Smooth muscle cell (in vitro differentiated cells): ENCODE measurements around the gene GTPBP8. TPM values are rescaled to one million over a fixed set of nuclear protein-coding genes. Genes with fewer than 3 reads are reported as not detected.

ENCODE experiments used
- DNase-seq: peaks from one replicate; lab custom pipeline; 2025; ENCODE audit not compliant: unreplicated experiment; lab: John Stamatoyannopoulos, UW
- H2AFZ ChIP-seq: fragments of 200-600 bp; sonication (generic); 2 replicates; pipeline ENCODE4 v1.6.0; 2016; ENCODE audit warnings: antibody characterized with exemption, low read depth, mild to moderate bottlenecking
- H3F3A ChIP-seq: fragments of 200-600 bp; sonication (generic); 2 replicates; pipeline ENCODE4 v1.6.0; 2017; ENCODE audit warnings: antibody characterized with exemption, low read depth
- H3K27ac ChIP-seq: fragments of 200-600 bp; sonication (generic); 2 replicates; pipeline ENCODE4 v1.5.1; 2016; ENCODE audit warnings: low read depth, mild to moderate bottlenecking
- H3K27me3 ChIP-seq: fragments of 200-600 bp; sonication (generic); 2 replicates; pipeline ENCODE4 v1.6.1; 2016; ENCODE audit warnings: low read depth, mild to moderate bottlenecking
- H3K36me3 ChIP-seq: fragments of 200-600 bp; sonication (generic); 2 replicates; pipeline ENCODE4 v1.5.1; 2016; ENCODE audit warnings: low read depth
- H3K4me1 ChIP-seq: fragments of 200-600 bp; sonication (generic); 2 replicates; pipeline ENCODE4 v1.5.1; 2016; ENCODE audit warnings: low read depth
- H3K4me2 ChIP-seq: fragments of 200-600 bp; sonication (generic); 2 replicates; pipeline ENCODE4 v1.6.0; 2016; ENCODE audit warnings: mild to moderate bottlenecking
- H3K4me3 ChIP-seq: fragments of 200-600 bp; sonication (generic); 2 replicates; pipeline ENCODE4 v1.5.1; 2016; ENCODE audit warnings: mild to moderate bottlenecking
- H3K79me2 ChIP-seq: fragments of 200-600 bp; sonication (generic); 2 replicates; pipeline ENCODE4 v1.6.0; 2016; ENCODE audit warnings: low read depth, mild to moderate bottlenecking
- H3K9ac ChIP-seq: fragments of 200-600 bp; sonication (generic); 2 replicates; pipeline ENCODE4 v1.6.0; 2016; ENCODE audit warnings: low read depth
- H3K9me3 ChIP-seq: fragments of 200-600 bp; sonication (generic); replicated peaks from 2 replicates; pipeline ENCODE4 v1.5.1; 2016; ENCODE audit warnings: low read depth
- H4K20me1 ChIP-seq: fragments of 200-600 bp; sonication (generic); 2 replicates; pipeline ENCODE4 v1.6.0; 2016; ENCODE audit warnings: low read depth
- CTCF ChIP-seq: fragments of 200-600 bp; sonication (generic); IDR thresholded peaks from 2 replicates; pipeline ENCODE4 v1.5.1; 2017; ENCODE audit warnings: borderline replicate concordance, mild to moderate bottlenecking, antibody characterized with exemption; ENCODE audit not compliant: insufficient read depth, poor library complexity, severe bottlenecking
- WGBS: methylation state at CpG from one replicate; pipeline ENCODE4 v1.1.7; 2016; ENCODE audit warnings: low lambda C conversion rate; 5-methylcytosine and 5-hydroxymethylcytosine counted together
- polyA plus RNA-seq: library from polyadenylated mRNA; unstranded; fragments of >200 nt; fragmentation: Nextera tagmentation; extraction: Ambion mirVana; gene quantifications from 2 replicates; pipeline ENCODE4 v1.2.1, GENCODE V29; 2016
- total RNA-seq: library from RNA; depleted of rRNA; stranded (reverse); fragments of >200 nt; gene quantifications from 2 replicates; pipeline ENCODE4 v1.2.3, GENCODE V29; 2014

The GTPBP8 gene
- total and polyA plus RNA-seq, 2 experiments from 2014 or later = 10.2 to 21.5 TPM

DNA sequence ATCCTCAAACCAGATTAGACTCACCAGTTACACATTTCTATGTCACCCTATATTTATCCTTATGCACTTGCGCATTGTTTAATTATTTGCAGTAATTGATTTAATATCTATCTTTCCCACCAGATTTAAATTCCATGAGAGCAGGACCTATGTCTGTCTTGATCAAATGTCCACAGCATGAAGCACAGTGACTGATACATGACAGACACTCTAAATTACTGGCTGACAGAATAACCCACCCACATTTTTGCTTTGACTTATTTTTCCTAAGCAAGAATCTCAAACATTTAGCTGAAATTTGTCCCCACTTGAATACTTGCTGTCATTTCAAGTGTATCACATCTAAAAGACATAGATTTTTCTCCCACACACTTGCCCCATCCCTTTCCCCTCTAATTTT is 23.4 kb upstream of the GTPBP8 start:
- Histone ChIP-seq H3K36me3 (no peaks in the 10 kb centered on the region), H3K4me2 (no peak overlapping the region), H3F3A (no peaks in the 10 kb centered on the region), H3K9me3 (no peaks in the 10 kb centered on the region), H2AFZ (no peak overlapping the region), H4K20me1 (no peaks in the 10 kb centered on the region), H3K9ac (no peak overlapping the region), H3K27ac (no peak overlapping the region), H3K4me3 (no peak overlapping the region), H3K79me2 (no peaks in the 10 kb centered on the region), H3K4me1 (no peaks in the 10 kb centered on the region), H3K27me3 (peaks cover 10% of the 10 kb centered on the region)
- no peak for DNase-seq
- TF ChIP-seq CTCF = no peak
- WGBS = 97% methylated on average over 1 of the region's 1 CpG

- WGBS = 81% methylated on average over 1 of the region's 1 CpG
- Histone ChIP-seq H2AFZ (no peak overlapping the region), H3K4me3 (no peak overlapping the region), H3K27me3 (peaks cover 13% of the 10 kb centered on the region), H3K4me1 (no peaks in the 10 kb centered on the region), H3K4me2 (no peak overlapping the region), H3K9me3 (no peaks in the 10 kb centered on the region), H3K36me3 (no peaks in the 10 kb centered on the region), H3K9ac (no peak overlapping the region), H3K79me2 (no peaks in the 10 kb centered on the region), H3K27ac (no peak overlapping the region), H3F3A (no peaks in the 10 kb centered on the region), H4K20me1 (no peaks in the 10 kb centered on the region)
- no peak for TF ChIP-seq CTCF
- no peak for DNase-seq
Measured at GRCh38 chr3:112967828-112968227, 23.0 kb upstream of the GTPBP8 start.

DNA sequence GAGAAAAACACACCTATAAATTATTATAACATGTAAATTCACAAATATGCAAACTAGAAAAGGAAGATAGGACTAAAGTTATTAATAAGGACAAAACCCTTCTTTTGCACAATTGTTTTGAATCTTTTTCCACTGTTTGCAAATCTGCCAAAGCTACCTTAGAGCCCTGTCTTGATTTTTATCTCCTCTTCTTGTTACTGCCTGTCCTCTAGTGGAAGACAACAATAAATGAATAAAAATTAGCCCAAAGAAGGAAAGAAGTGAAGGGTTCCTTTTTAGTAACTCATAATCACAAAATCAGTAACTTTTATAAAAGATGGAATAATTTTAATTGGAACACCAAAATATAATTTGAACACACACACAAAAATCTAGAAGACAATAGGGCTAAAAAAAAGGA is 18.6 kb upstream of the GTPBP8 start:
- H3F3A ChIP-seq = no peaks in the 10 kb centered on the region
- DNase-seq = no peak
- no peak for TF ChIP-seq CTCF
- H3K36me3 ChIP-seq = no peaks in the 10 kb centered on the region
- H3K4me1 ChIP-seq = no peaks in the 10 kb centered on the region
- H3K27me3 ChIP-seq = peaks cover 15% of the 10 kb centered on the region
- H3K4me3 ChIP-seq = no peak overlapping the region
- no peaks in the 10 kb centered on the region for H4K20me1 ChIP-seq
- no peaks in the 10 kb centered on the region for H3K9me3 ChIP-seq
- H3K79me2 ChIP-seq = no peaks in the 10 kb centered on the region
- no peak overlapping the region for H3K9ac ChIP-seq
- H2AFZ ChIP-seq = no peak overlapping the region
- no peak overlapping the region for H3K4me2 ChIP-seq
- H3K27ac ChIP-seq = no peak overlapping the region

GRCh38 chr3:112973325-112974177 is 17.2 kb upstream of the GTPBP8 start:
- DNase-seq = no peak
- H2AFZ ChIP-seq = peak overlapping the region; percentile 69
- H3F3A ChIP-seq = no peaks in the 10 kb centered on the region
- H3K27ac ChIP-seq = no peak overlapping the region
- no peaks in the 10 kb centered on the region for H3K9me3 ChIP-seq
- H3K4me2 ChIP-seq = no peak overlapping the region
- H3K4me3 ChIP-seq = no peak overlapping the region
- peaks cover 15% of the 10 kb centered on the region for H3K27me3 ChIP-seq
- no peak overlapping the region for H3K9ac ChIP-seq
- no peaks in the 10 kb centered on the region for H3K36me3 ChIP-seq
- no peaks in the 10 kb centered on the region for H3K4me1 ChIP-seq
- H4K20me1 ChIP-seq = no peaks in the 10 kb centered on the region
- 59% methylated on average over 5 of the region's 5 CpGs for WGBS
- no peaks in the 10 kb centered on the region for H3K79me2 ChIP-seq
- TF ChIP-seq CTCF = no peak
